A673 (cell line): ENCODE data around the gene ABCF1. TPM values are rescaled to one million over a fixed set of nuclear protein-coding genes. Genes with fewer than 3 reads are reported as not detected.
"Not testable (repeated sequence)": the region's sequence is repeated elsewhere in the genome, so short reads cannot be mapped to it uniquely, and the experiment has no call there.

Source experiments
- BruUV-seq: library from RNA; stranded (reverse); fragments of 400-500 nt; replicated peaks from 2 replicates; lab custom pipeline; 2021; lab: Mats Ljungman, UMichigan
- CTCF ChIA-PET: fragments of 300-600 bp; sonication (Branson Sonifier 250); formaldehyde crosslinking; loops from one replicate; lab custom pipeline; 2022; ENCODE audit warnings: antibody characterized with exemption; lab: Charles Lee
- POLR2A ChIA-PET: fragments of 300-600 bp; sonication (Branson Sonifier 250); formaldehyde crosslinking; loops from one replicate; lab custom pipeline; 2022; ENCODE audit warnings: antibody characterized with exemption; ENCODE audit not compliant: low non-redundant PET; lab: Charles Lee
- DNase-seq: peaks from one replicate; pipeline ENCODE4 v3.0.0-alpha.2; 2015; ENCODE audit warnings: low spot score
- H3K27ac ChIP-seq: fragments of 200-600 bp; sonication (generic); 2 replicates; pipeline ENCODE4 v1.5.1; 2016; ENCODE audit warnings: mixed run types, low read depth, mild to moderate bottlenecking, mixed read lengths, antibody characterized with exemption, low read length; ENCODE audit not compliant: poor library complexity, severe bottlenecking
- H3K27me3 ChIP-seq: fragments of 200-600 bp; sonication (generic); replicated peaks from 2 replicates; pipeline ENCODE4 v1.6.1; 2017; ENCODE audit warnings: mixed run types, low read depth, mild to moderate bottlenecking, mixed read lengths, antibody characterized with exemption, low read length; ENCODE audit not compliant: insufficient read depth, poor library complexity
- H3K36me3 ChIP-seq: fragments of 200-600 bp; sonication (generic); 2 replicates; pipeline ENCODE4 v1.6.1; 2016; ENCODE audit warnings: mixed run types, mild to moderate bottlenecking, mixed read lengths, antibody characterized with exemption, low read length; ENCODE audit not compliant: insufficient read depth, poor library complexity, severe bottlenecking
- H3K4me1 ChIP-seq: fragments of 200-600 bp; sonication (generic); 2 replicates; pipeline ENCODE4 v1.6.1; 2017; ENCODE audit warnings: mixed run types, mild to moderate bottlenecking, mixed read lengths, antibody characterized with exemption, low read length; ENCODE audit not compliant: insufficient read depth, poor library complexity, severe bottlenecking
- H3K4me3 ChIP-seq: fragments of 200-600 bp; sonication (generic); 2 replicates; pipeline ENCODE4 v1.5.1; 2016; ENCODE audit warnings: low read depth, mixed run types, mild to moderate bottlenecking, mixed read lengths, low read length; ENCODE audit not compliant: poor library complexity, severe bottlenecking
- H3K9me3 ChIP-seq: fragments of 200-600 bp; sonication (generic); 2 replicates; pipeline ENCODE4 v1.6.1; 2016; ENCODE audit warnings: mixed run types, low read depth, mild to moderate bottlenecking, mixed read lengths, antibody characterized with exemption, low read length; ENCODE audit not compliant: poor library complexity, severe bottlenecking
- CTCF ChIP-seq: fragments of 300-800, 200-600 bp; sonication (generic); conservative IDR thresholded peaks from 2 replicates; pipeline ENCODE4 v1.5.1; 2017; ENCODE audit warnings: low read depth, mild to moderate bottlenecking, antibody characterized with exemption, low read length, moderate library complexity, mixed read lengths
- EZH2 ChIP-seq: fragments of 200-600 bp; sonication (generic); IDR thresholded peaks from 2 replicates; pipeline ENCODE4 v1.6.1; 2017; ENCODE audit warnings: borderline replicate concordance, low read depth, mild to moderate bottlenecking, mixed read lengths, antibody characterized with exemption, low read length; ENCODE audit not compliant: poor library complexity, severe bottlenecking
- intact Hi-C: fragments of 100-400 bp; cut with micrococcal nuclease; formaldehyde crosslinking; loops from one replicate; pipeline ENCODE4 v1.10.0; 2022; ENCODE audit not compliant: unreplicated experiment
- total RNA-seq: library from RNA; stranded (reverse); gene quantifications from 2 replicates; pipeline ENCODE4 v1.2.3, GENCODE V29; 2021

The ABCF1 gene
- total RNA-seq, 1 experiment from 2014 or later = 119 TPM

- no peak for DNase-seq
- ChIA-PET POLR2A (interaction anchor here (0.6 kb wide), 2 partner anchors 24 to 61 kb away, joined by 5 to 9 read pairs; no protein-coding TSS in a partner anchor), CTCF (interaction anchor here (0.6 kb wide), 1 partner anchor 25 kb away, joined by 7 read pairs; no protein-coding TSS in a partner anchor)
- BruUV-seq = no TSS peak
- no peaks in the 10 kb centered on the region for H3K9me3 ChIP-seq
- H3K4me1 ChIP-seq = no peaks in the 10 kb centered on the region
- TF ChIP-seq EZH2 (no peak), CTCF (no peak)
- H3K36me3 ChIP-seq = peaks cover 67% of the 10 kb centered on the region
- intact Hi-C loops = no loop called here
- H3K4me3 ChIP-seq = no peak overlapping the region
- H3K27ac ChIP-seq = peak overlapping the region; percentile 59
- no peaks in the 10 kb centered on the region for H3K27me3 ChIP-seq
Measured at GRCh38 chr6:30591008-30591407, 19.8 kb downstream of the ABCF1 start.

GRCh38 chr6:30592287-30592686, 21.0 kb downstream of the ABCF1 start:
- Histone ChIP-seq H3K4me3 (no peak overlapping the region), H3K27me3 (no peaks in the 10 kb centered on the region), H3K9me3 (no peaks in the 10 kb centered on the region), H3K4me1 (no peaks in the 10 kb centered on the region), H3K27ac (no peak overlapping the region), H3K36me3 (peaks cover 58% of the 10 kb centered on the region)
- TF ChIP-seq CTCF = no peak
- TF ChIP-seq EZH2 = no peak
- no TSS peak for BruUV-seq
- ChIA-PET CTCF (interaction anchor here (0.6 to 0.8 kb wide), 2 partner anchors 48 to 108 kb away, joined by 3 to 4 read pairs; no protein-coding TSS in a partner anchor), POLR2A (no interaction called here)
- intact Hi-C loops = no loop called here
- no peak for DNase-seq

- ChIA-PET POLR2A (interaction anchor here (0.6 to 0.7 kb wide), 2 partner anchors 55 to 107 kb away, joined by 3 to 28 read pairs; no protein-coding TSS in a partner anchor), CTCF (interaction anchor here (0.7 to 2.0 kb wide), 3 partner anchors 23 to 490 kb away, joined by 4 to 13 read pairs (median 8); no protein-coding TSS in a partner anchor)
- H3K4me3 ChIP-seq, H3K9me3 ChIP-seq, H3K4me1 ChIP-seq, H3K27me3 ChIP-seq, BruUV-seq, H3K27ac ChIP-seq: not testable (repeated sequence)
- intact Hi-C loops = loop anchor here (1.0 to 5.0 kb wide), 2 partner anchors 55 to 114 kb away; no protein-coding TSS in a partner anchor
- DNase-seq = peak; percentile 88
- peaks cover 44% of the 10 kb centered on the region for H3K36me3 ChIP-seq
- TF ChIP-seq CTCF = peak; percentile 81
Measured at GRCh38 chr6:30597315-30598144, 26.3 kb downstream of the ABCF1 start.
